Measurements from ENCODE around the gene SEMA4A.
"Not testable (repeated sequence)": the region's sequence is repeated elsewhere in the genome, so short reads cannot be mapped to it uniquely, and the experiment has no call there.

Gene SEMA4A

DNA sequence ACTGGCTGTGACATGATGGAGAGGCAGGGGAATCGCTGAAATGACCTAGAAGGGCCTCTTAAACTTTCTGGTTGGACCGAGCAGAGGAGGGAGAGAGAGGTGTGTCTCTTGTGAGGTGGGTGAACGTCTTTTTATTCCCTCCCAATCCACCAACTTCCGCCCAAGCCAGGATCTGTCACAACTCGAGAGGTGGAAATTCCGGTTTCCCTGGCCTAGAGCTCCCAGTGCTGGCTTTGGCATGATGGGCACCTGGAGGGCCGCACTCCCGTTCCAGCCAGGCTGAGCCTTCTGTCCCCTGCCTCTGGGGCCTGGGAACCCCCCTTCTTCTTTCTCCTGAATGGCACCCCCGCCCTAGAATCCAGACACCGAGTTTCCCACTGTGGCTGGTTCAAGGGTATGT is at the start of gene SEMA4A:
SEMA4A (plus strand) TSS at position 224 of the 400 bp plus-strand sequence. CDS start 994 bp downstream, outside the sequence.
- no peak for DNase-seq (ENCODE audit: low read depth in 3 of 3)

DNA sequence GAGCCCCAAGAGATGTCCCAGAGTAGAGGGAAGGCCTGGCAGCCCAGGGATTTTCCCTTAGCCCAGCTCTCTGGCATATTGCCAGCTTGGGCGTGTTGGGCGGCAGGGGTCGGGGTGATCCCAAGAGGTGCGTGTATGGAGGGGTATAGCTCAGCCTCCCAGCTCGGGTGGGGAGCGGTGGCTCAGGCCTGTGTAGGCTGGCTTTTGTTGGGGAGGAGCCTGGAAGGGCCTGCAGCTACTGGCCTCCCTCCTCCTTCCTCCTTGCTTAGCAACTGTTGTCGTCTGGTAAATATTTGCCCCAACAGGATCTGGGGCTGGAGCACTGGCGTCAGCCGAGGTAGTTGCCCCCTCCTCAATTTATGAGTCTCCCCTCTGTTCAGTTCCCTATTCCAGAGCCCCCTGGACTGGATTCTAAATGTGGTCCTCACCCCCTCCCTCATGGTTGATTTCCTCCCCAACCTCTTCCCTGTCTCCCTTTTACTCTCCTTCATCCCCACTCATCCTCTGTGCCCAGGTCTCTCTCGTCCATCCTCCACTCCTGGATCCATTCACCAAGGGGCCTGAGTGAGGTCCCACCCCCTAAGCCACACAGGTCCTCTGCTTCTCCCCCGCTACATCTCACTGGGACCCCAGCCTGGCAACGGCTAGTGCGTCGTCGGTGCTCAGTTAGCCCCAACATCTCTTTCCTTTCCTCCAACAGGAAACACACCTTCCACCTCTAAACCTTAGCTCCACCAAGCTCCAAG is 49.1 kb upstream of the SEMA4A start:
- DNase-seq (ENCODE audit: low read depth in 3 of 3), result no peak

DNA sequence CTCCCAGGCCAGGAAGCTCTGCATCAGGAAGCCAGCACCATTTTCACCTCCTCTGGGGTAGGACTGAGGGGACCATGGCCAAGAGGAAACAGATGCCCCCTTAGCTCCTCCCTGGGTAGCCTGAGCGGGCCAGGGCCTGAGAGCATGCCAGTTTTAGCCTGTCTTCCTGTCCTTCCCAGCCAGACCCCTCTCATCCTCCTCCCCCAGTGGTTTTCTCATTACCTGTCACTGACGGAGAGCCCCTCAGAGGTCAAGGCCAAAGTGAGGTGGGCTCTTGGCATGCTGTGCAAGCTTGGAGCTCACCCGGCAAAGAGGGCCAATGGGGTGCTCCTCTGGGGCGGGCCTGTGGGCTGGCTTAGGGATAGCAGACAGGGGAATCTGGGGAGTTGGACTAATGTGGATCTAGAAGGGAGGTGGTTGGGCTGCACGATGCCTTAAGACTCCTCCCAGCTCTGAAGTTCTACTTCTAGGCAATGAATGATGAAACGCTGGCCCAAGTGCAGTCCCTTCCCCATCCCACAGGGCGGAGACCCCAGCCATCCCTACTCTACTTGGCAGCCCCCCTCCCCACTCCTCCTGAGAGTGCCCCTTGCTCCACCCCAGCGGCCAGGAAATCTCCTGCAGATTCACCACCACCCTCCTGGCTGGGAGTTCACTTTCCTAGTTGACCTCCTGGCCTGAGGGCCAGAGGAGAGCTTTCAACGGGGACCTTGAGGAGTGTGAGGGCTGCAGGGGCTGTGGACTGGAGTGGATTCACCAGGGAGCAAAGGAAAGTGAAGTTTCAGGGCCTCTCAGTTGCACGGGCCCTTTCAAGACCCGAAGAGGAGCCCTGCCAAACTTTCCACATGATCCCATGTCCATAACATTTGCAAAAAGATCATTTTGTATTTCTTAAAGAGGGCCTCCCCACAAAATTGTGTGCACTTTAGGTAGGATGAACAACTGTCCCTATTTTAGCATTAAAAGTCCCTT is 48.2 kb upstream of the SEMA4A start:
- DNase-seq (ENCODE audit: low read depth in 3 of 3), result no peak

DNA sequence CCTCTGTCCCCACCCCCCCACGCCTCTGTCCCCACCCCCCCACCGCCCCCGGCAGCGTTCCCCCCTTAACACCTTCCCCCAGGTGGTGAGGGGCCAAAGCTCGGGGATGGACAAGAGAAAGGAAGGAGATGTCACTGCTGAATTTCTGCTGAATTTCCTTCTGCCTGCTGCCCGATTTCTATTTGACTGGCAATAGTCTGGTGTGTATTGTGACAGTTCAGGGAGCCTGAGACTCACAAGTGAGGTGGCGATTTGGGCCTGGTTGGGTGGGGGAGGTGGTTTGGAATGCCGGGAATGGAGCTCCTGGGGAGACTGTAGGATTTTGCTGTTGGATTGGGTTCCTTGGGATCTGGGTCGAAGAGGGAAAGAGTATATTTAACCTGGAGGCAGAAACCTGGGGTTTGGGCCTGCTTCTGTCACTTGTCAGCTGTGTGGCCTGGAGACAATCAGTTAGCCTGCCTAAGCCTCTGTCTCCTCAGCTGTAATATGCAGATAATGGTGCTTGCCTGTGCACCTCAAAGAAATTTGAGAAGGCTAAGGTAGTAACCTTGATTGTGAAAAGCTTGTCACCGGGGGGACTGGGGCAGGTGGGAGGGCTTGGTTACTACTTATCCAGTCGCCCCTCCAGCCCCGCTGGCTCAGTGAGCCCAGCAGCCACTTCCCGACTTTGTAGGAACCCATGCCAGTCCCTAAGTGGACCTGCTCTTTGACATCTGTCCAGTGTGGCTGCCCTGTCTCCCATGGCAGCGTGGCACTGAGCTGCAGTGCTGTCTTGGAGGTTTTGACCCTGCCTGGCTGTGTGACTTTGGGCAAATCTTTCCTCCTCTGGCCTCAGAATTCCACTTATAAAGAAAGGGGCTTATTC is 46.5 kb upstream of the SEMA4A start:
- DNase-seq (ENCODE audit: low read depth in 3 of 3), result no peak

DNA sequence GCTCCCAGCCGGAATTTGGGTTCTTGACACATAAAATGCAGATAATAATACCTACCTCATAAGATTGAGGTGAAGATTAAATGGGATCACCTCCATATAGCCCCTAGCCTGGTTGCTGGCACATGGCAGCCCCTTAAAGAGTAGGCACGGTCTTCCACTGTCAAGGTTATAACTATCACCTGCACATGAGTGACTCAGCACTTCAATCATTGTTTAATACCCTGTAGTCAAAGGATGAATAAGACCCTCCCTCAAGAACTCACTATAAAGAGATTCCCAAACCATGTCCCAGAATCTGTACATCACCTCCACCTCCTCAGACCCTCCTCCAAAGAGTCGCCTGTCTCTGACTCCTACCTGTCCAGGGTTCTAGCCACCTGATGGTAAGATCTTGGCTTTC is 45.3 kb upstream of the SEMA4A start:
- no peak for DNase-seq (ENCODE audit: low read depth in 3 of 3)

DNA sequence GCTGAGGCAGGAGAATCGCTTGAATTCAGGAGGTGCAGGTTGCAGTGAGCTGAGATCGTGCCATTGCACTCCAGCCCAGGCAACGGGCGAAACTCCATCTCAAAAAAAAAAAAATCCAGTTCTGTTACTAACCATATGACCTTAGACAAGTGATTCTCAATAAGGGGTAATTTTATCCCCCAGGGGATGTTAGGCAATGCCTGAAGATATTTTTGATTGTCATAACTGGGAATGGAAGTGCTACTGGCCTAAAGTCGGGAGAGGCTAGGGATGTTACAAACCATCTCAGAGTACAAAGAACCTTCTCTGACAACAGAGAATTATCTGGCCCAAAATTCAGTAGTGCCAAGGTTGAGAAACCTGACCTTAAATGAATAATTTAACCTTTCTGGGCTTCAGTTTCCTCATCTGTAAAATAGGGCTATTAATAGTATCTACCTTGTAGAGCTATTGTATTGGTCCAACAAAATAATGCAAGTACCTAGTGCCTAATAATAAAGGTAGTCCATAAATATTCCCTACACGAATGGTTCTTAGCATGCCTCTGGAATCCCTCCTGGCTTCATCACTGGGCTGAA is 44.6 kb upstream of the SEMA4A start:
- no peak for DNase-seq (ENCODE audit: low read depth in 3 of 3)

DNA sequence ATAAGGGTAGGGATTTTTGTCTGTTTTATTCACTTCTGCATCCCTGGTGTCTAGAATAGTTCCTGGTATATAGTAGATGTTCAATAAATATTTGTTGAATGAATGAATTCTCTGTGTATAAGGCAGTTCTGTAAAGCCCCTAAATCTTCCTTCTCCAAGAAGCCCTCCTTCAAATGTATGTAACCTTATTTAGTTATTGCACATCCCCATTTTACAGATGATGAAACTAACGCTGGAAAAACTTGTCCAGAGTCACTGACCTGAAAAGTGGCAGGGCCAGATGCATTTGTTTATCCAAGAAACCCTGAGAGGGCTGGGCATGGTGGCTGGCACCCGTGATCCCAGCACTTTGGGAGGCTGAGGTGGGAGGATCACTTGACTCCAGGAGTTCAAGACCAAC is 43.1 kb upstream of the SEMA4A start:
- DNase-seq (ENCODE audit: low read depth in 3 of 3), result no peak

DNA sequence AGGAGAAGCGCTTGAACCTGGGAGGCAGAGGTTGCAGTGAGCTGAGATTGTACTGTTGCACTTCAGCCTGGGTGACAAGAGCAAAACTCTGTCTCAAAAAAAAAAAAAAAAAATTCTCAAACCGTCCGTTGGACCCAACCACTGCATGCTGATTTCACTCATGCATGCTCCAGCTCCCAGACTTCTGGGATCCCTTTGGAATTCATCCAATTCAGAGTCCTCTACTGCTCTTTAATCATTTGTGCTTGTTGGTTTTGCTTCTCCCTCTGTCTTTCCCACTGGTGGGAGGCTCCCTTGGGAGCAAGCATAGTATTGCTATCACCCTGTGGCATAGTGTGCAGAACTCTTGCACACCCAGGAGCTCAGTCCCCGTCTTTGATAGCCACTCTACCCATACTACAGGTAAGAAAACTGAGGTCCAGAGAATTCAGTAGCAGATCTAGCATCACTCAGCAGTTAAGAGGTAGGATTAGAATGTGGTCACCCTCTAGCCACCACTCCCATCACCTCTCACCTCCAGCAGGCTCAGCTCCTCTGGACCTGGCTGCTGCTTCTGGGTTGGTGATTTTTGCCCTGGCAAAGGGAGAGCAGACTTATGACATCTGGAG is 41.9 kb upstream of the SEMA4A start:
- DNase-seq (ENCODE audit: low read depth in 3 of 3), result no peak

DNA sequence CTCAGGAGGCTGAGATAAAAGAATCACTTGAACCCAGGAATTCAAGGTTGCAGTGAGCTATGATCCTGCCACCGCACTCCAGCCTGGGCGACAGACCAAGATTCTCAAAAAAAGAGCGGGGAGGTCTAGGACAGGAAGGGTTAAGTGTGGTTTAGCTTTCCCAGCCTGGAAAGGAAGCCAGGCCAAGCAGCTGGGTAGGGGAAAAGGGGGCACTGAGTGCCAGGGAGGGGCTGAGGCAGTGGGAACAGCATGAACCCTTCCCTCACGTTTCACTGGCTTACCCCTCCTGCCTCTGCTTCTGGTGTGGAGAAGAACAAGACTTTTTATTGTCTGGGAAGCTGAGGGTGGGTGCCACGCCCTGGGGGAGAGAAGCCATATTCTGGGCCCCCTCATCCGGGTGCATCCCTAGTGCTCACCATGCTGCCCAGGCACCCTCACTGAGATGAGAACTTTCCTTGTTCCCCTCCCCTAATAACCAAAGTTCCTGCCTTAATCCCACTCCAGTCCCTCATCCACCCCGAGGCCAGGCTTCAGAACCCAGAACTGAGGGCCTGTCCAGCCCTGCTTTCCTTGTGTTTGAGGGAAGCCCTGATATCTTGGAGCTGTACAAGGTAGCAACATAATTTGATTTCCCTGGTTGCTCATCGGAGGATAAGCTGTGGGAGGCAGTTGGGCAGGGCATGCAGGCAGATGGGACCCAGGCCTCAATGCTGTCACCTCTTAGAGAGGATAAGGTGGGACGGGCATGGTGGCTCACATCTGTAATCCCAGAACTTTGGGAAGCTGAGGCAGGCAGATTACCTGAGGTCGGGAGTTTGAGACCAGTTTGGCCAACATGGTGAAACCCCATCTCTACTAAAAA is 40.9 kb upstream of the SEMA4A start:
- DNase-seq (ENCODE audit: low read depth in 3 of 3), result no peak

DNA sequence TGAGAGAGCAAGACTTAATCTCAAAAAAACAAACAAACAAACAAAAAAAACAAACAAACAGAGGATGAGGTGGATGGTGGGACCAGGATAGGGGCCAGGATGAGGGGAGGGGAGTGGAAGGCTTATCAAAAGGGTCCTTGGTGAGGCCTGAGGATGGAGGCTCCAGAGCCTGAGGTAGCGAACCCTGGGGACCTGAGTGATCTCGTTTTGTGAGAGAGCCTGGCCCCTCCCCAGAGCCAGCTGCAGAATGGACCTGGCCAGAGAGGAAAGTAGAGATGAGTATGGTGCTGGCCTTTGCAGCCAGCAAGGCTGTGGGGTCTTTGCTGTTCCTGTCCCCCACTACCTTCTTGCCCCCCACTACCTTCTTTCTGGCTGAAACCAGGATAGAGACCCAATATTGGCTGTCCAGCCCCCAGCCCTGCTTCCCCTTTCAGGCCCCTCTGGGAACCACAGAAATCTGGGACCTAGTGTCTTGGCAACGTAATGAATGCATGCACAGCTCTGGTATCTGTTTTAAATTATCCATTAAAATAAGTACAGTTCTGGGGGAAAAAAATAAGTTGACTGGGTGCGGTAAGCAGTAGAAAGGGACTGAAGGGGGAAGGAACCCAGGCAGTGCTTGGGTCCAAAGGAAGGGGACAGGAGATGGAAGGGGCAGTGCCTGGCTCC is 40.0 kb upstream of the SEMA4A start:
- no peak for DNase-seq (ENCODE audit: low read depth in 3 of 3)

DNA sequence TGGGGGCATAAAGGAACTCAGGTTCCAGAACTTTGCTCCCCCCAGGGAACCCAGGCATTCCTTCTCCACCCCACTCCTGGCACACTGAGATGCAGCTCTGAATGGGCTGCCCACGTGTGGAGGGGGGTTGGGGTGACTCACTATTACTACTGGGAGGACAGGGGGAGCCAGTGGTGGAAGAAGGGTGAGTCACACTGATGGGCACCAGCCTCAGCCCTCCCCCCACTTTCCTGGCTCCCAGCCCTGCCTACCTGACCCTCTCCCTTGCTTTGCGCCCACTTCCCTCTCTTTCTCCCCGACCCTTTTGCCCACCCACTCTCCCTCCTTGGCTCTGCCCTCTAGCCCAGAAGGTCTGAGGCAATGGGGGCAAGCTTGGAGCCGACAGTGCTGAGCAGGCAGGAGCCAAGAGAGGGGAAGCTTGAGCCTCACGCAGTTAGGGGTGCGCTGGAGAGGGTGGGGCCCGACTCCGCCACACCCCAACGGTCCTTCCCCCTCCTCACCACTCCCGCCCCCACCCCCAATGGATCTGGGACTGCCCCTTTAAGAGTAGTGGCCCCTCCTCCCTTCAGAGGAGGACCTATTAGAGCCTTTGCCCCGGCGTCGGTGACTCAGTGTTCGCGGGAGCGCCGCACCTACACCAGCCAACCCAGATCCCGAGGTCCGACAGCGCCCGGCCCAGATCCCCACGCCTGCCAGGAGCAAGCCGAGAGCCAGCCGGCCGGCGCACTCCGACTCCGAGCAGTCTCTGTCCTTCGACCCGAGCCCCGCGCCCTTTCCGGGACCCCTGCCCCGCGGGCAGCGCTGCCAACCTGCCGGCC is 39.1 kb upstream of the SEMA4A start, which contains the start of gene LMNA:
LMNA (plus strand) TSS at position 611 of the 818 bp plus-strand sequence. CDS start 208 bp downstream, outside the sequence.
- DNase-seq (ENCODE audit: low read depth in 3 of 3), result peak; percentile 57 to 74 (median 68)

DNA sequence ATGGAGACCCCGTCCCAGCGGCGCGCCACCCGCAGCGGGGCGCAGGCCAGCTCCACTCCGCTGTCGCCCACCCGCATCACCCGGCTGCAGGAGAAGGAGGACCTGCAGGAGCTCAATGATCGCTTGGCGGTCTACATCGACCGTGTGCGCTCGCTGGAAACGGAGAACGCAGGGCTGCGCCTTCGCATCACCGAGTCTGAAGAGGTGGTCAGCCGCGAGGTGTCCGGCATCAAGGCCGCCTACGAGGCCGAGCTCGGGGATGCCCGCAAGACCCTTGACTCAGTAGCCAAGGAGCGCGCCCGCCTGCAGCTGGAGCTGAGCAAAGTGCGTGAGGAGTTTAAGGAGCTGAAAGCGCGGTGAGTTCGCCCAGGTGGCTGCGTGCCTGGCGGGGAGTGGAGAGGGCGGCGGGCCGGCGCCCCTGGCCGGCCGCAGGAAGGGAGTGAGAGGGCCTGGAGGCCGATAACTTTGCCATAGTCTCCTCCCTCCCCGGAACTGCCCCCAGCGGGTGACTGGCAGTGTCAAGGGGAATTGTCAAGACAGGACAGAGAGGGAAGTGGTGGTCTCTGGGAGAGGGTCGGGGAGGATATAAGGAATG is 38.4 kb upstream of the SEMA4A start:
- DNase-seq (ENCODE audit: low read depth in 3 of 3), result no peak

DNA sequence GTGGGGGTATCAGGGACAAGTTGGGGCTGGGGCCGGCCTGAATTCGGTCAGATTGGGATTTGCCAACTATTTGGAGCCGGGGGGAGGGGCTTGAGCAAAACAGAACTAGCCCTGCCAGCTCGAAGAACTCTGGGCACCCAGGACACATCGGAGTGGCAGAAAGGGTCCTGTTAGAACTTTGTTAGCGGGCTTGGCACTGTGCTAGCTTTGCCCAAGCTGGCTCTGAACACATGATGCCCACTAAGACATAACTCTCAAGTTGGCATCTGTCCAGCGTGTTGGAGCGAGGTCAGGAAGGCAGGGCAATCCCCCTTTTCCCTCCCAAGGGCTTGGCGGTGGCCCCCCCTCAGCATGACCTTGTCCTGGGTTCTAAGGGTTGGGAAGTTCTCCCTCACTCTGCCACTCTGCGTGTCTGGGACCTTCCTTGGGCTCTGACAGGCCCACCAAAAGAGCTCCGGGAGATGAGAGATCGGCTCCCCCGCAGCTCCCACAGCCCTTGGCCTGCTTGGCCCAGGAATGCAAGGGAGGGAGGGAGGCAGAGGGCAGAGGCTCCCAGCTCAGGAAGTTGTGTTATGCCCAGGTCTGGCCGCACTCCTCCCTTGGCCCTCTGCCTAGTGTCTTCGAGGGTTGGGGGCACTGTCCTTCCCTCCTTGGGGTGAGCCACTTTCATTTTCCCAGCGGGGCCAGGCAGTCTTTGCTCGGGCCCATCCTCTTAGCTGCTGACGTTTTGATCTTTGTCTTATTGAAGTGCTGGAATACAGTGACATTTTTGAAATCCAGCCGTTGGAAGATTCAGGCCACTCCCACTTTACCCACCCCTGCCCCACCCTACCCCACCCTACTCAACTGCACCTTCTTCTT is 37.6 kb upstream of the SEMA4A start:
- DNase-seq (ENCODE audit: low read depth in 3 of 3), result no peak

DNA sequence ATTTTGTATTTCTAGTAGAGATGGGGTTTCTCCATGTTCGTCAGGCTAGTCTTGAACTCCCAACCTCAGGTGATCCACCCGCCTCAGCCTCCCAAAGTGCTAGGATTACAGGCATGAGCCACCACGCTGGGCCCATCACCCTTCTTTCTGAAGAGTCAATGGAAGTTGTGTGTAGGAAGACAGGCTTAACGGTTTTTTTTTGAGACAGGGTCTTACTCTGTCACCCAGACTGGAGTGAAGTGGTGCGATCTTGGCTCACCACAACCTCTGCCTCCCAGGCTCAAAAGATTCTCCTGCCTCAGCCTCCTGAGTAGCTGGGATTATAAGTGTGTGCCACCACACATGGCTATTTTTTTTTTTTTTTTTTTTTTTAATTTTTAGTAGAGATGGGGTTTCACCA is 36.7 kb upstream of the SEMA4A start:
- not testable (repeated sequence) for DNase-seq (ENCODE audit: low read depth in 3 of 3)

DNA sequence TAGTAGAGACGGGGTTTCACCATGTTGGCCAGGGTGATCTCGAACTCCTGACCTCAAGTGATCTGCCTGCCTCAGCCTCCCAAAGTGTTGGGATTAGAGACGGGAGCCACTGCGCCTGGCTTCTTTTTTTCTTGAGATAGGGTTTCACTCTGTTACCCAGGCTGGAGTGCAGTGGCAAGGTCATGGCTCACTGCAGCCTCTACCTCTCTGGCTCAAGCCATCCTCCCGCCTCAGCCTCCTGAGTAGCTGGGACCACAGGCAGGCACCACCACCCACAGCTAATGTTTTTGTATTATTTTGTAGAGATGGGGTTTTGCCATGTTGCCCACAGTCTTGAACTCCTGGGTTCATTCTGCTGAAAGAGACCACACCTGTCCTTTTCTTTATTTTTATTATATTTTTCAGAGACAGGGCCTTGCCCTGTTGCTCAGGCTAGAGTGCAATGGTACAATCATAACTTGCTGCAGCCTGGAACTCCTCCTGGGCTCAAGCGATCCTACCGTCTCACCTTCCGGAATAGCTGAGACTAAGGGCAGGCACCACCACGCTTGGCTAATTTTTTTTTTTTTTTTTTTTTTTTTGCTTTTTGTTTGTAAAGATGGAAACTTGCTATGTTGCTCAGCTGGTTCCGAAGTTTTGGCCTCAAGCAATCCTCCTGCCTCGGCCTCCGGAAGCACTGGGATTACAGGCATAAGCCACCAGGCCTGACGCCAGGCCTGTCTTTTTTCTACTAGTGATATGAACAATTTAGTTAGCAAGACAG is 35.8 kb upstream of the SEMA4A start:
- no peak for DNase-seq (ENCODE audit: low read depth in 3 of 3)

DNA sequence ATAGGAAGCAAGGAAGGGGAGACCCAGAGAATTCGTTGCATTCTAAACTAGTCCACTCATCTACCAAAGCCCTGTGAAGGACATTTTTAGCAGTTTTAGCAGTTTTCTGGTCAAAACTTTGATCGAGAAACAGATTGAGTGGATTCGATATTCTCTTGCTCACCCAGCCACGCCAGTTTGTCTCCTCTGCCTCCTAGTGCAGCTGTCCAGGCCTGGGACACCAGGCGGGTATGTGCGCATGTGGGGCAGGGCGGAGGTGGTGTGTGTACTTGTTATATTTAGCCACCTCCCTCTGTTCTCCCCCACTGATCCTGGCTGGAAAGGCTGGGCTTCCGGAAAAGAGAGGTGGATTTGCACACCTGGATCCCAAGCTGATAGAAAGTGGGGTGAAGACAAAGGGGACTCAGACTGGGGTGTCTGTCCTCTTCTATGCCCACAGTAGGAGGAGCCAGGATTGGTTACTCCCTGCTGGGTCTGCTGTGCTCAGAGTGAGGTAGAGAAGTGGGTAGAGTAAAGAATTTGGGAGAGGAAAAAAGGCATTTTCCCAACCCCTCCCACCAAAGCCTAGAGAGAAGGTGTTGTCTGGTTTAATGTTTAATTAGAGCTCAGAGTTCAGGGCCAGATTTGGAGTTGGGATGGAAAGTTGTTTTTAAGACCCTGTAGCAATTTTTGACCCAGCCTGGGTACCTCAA is 35.1 kb upstream of the SEMA4A start:
- no peak for DNase-seq (ENCODE audit: low read depth in 3 of 3)
